NCI-H748 (cell line): Measurements from ENCODE around the gene APP.
A peak's percentile ranks its signal among the peaks of the same experiment; 100 is the strongest.

Experiments used
- DNase-seq: peaks from one replicate; lab custom pipeline; 2025; ENCODE audit not compliant: unreplicated experiment; lab: John Stamatoyannopoulos, UW

The APP gene

GRCh38 chr21:25911730-25912401 lies 258.7 kb downstream of the APP start:
- peak; percentile 41 for DNase-seq

GRCh38 chr21:25910809-25911208 lies 259.8 kb downstream of the APP start:
- no peak for DNase-seq

- no peak for DNase-seq
Measured at GRCh38 chr21:25909341-25909740, 261.2 kb downstream of the APP start.

- DNase-seq = no peak
Measured at GRCh38 chr21:25908495-25908894, 262.1 kb downstream of the APP start.

GRCh38 chr21:25907573-25908275 lies 262.8 kb downstream of the APP start:
- DNase-seq = no peak

- DNase-seq = no peak
Measured at GRCh38 chr21:25906587-25906986, 264.0 kb downstream of the APP start.

- no peak for DNase-seq
Measured at GRCh38 chr21:25905126-25905525, 265.4 kb downstream of the APP start.

- no peak for DNase-seq
Measured at GRCh38 chr21:25904044-25904695, 266.4 kb downstream of the APP start.

GRCh38 chr21:25903607-25904006 lies 267.0 kb downstream of the APP start:
- no peak for DNase-seq

GRCh38 chr21:25901330-25901979 lies 269.1 kb downstream of the APP start:
- peak; percentile 82 for DNase-seq

GRCh38 chr21:25898671-25899070 lies 271.9 kb downstream of the APP start:
- no peak for DNase-seq

- no peak for DNase-seq
Measured at GRCh38 chr21:25897383-25897782, 273.2 kb downstream of the APP start.

GRCh38 chr21:25896501-25897056 lies 274.0 kb downstream of the APP start:
- no peak for DNase-seq

- peak; percentile 74 for DNase-seq
Measured at GRCh38 chr21:25895565-25896205, 274.9 kb downstream of the APP start.

GRCh38 chr21:25893191-25893590 lies 277.4 kb downstream of the APP start:
- DNase-seq = no peak

GRCh38 chr21:25891596-25891995 lies 279.0 kb downstream of the APP start:
- no peak for DNase-seq

GRCh38 chr21:25890001-25890400 lies 280.6 kb downstream of the APP start:
- DNase-seq = no peak

- no peak for DNase-seq
Measured at GRCh38 chr21:25888711-25889110, 281.9 kb downstream of the APP start.

- DNase-seq = no peak
Measured at GRCh38 chr21:25887646-25888306, 282.8 kb downstream of the APP start.

- no peak for DNase-seq
Measured at GRCh38 chr21:25887166-25887565, 283.4 kb downstream of the APP start.
